Small intestine (tissue), 7 donors: ENCODE measurements around the gene PDE4D. TPM values are rescaled to one million over a fixed set of nuclear protein-coding genes. Genes with fewer than 3 reads are reported as not detected.
"Not testable (repeated sequence)": the region's sequence is repeated elsewhere in the genome, so short reads cannot be mapped to it uniquely, and the experiment has no call there.

Experiments used
- DNase-seq, 2 donors: peaks; one replicate each; pipeline versions ENCODE4 v3.0.0 to v3.0.0-alpha.2; 2013
- FAIRE-seq: peaks from 2 replicates; lab custom pipeline; 2012; peaks lifted over from hg19 to GRCh38; lab: Jason Lieb, UNC
- H3K27ac ChIP-seq, 3 donors: one replicate each; pipeline ENCODE4 v1.5.1; 2013; ENCODE audit warnings: low read length in 2 of 3, mild to moderate bottlenecking in 2 of 3, control low read depth in 1 of 3, inconsistent platforms in 1 of 3, low read depth in 1 of 3, moderate library complexity in 1 of 3
- H3K27me3 ChIP-seq, 3 donors: one replicate each; pipeline ENCODE4 v1.6.1; 2013; ENCODE audit warnings: low read length in 3 of 3, inconsistent platforms in 1 of 3; ENCODE audit not compliant: control insufficient read depth in 3 of 3, insufficient read depth in 3 of 3
- H3K36me3 ChIP-seq, 3 donors: one replicate each; pipeline ENCODE4 v1.6.1; 2013; ENCODE audit warnings: low read length in 3 of 3, inconsistent platforms in 1 of 3, low read depth in 1 of 3, mild to moderate bottlenecking in 1 of 3, moderate library complexity in 1 of 3; ENCODE audit not compliant: control insufficient read depth in 3 of 3, insufficient read depth in 2 of 3
- H3K4me1 ChIP-seq, 3 donors: one replicate each; pipeline ENCODE4 v1.6.1; 2013; ENCODE audit warnings: low read length in 2 of 3, inconsistent platforms in 1 of 3, low read depth in 1 of 3, mild to moderate bottlenecking in 1 of 3, moderate library complexity in 1 of 3; ENCODE audit not compliant: control insufficient read depth in 3 of 3, insufficient read depth in 2 of 3
- H3K4me3 ChIP-seq, 3 donors: one replicate each; pipeline ENCODE4 v1.5.1; 2013; ENCODE audit warnings: low read length in 3 of 3, control low read depth in 1 of 3, inconsistent platforms in 1 of 3, low read depth in 1 of 3, mild to moderate bottlenecking in 1 of 3, moderate library complexity in 1 of 3
- H3K9me3 ChIP-seq, 2 donors: one replicate each; pipeline ENCODE4 v1.6.1; 2013; ENCODE audit warnings: low read depth in 1 of 2, low read length in 1 of 2; ENCODE audit not compliant: control insufficient read depth in 2 of 2, insufficient read depth in 1 of 2
- WGBS, 3 donors: extraction: QIAGEN DNeasy Blood & Tissue Kit; methylation state at CpG; one replicate each; pipeline ENCODE4 v1.1.7; 2013; 5-methylcytosine and 5-hydroxymethylcytosine counted together
- polyA plus RNA-seq, 4 donors: library from polyadenylated mRNA; stranded (reverse) in 3 of 4; unstranded in 1 of 4; fragments of 200-250 nt in 3 of 4; fragments of 120-200 nt in 1 of 4; gene quantifications; one replicate each; pipeline versions ENCODE4 v1.2.1 to v1.2.3, GENCODE V29; 2013
- donor health status: healthy with polysubstance abuse.
- donor health status: control.
- donor health status: control.
- donor health status: Bipolar disorder and iron deficiency.
- donor health status: healthy.

PDE4D gene
- polyA plus RNA-seq, 4 donors: 2.9 to 16.2 (median 5.3) TPM

DNA sequence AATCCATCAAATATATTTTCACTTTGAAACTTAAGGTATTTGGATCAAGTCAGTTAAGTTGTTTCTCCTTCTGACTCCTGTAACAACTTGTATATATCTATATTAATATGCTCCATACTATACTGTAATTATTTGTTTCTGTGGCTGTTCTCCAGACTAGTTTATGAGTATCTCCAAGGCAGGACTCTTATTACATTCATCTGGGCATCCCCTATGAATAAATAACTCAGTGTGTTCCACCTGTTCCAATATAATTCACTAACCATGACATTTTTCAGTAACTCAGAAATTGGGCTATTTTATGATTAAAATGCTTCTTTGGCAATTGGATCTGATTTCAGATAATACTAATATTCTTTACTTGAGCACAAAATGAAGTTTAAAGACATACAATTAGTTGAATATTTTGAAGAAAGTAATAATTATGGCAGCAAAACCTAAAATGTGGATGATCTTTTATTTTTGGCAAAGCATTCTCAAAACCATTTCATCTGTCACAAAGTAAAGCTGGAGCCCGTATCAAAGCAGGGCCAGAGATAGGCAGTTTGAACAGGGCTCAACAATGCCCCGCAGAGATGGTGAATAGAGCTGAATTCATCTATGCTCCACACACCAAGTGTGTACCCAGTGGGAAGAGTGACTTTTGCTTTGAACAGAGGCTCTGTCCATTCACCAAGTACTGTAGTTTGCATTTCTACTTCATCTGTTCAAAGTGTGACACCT is 314.3 kb downstream of the PDE4D start:
- FAIRE-seq (no peak), DNase-seq (no peak)
- peaks cover 6 to 27% (median 7%) of the 10 kb centered on the region in 3 donors for H3K4me1 ChIP-seq
- no peak overlapping the region for H3K27ac ChIP-seq
- H3K4me3 ChIP-seq: no peak overlapping the region
- WGBS, 3 donors: 91 to 98% (median 93%) methylated on average over 2 of the region's 2 CpGs
- no peaks in the 10 kb centered on the region for H3K27me3 ChIP-seq
- no peaks in the 10 kb centered on the region for H3K9me3 ChIP-seq
- no peaks in the 10 kb centered on the region for H3K36me3 ChIP-seq

DNA sequence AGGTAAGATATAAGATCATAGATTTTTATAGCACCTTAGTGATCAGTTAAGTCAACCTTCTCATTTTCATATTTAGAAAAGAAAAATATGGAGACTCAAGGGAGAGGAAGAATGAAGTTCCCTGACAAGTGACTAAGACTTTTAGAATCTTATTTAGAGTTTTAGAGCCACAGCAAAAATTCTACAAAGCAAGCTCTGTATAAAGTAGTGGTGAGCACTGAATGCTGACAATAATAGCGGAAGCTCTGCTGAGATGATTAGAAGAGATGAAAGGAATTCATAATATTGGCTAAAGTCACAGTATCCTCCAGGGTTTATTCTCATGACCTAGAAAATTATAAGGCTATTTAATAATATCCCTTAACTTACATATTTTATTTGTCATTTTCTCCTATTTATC is 316.0 kb downstream of the PDE4D start:
- H3K27me3 ChIP-seq: no peaks in the 10 kb centered on the region
- no peak overlapping the region for H3K4me3 ChIP-seq
- no peaks in the 10 kb centered on the region for H3K9me3 ChIP-seq
- H3K4me1 ChIP-seq: peaks cover 0 to 14% (median 0%) of the 10 kb centered on the region in 3 donors
- 90 to 100% (median 94%) methylated on average over 1 of the region's 1 CpG for WGBS, 3 donors
- H3K36me3 ChIP-seq: no peaks in the 10 kb centered on the region
- FAIRE-seq: no peak
- no peak overlapping the region for H3K27ac ChIP-seq
- no peak for DNase-seq

DNA sequence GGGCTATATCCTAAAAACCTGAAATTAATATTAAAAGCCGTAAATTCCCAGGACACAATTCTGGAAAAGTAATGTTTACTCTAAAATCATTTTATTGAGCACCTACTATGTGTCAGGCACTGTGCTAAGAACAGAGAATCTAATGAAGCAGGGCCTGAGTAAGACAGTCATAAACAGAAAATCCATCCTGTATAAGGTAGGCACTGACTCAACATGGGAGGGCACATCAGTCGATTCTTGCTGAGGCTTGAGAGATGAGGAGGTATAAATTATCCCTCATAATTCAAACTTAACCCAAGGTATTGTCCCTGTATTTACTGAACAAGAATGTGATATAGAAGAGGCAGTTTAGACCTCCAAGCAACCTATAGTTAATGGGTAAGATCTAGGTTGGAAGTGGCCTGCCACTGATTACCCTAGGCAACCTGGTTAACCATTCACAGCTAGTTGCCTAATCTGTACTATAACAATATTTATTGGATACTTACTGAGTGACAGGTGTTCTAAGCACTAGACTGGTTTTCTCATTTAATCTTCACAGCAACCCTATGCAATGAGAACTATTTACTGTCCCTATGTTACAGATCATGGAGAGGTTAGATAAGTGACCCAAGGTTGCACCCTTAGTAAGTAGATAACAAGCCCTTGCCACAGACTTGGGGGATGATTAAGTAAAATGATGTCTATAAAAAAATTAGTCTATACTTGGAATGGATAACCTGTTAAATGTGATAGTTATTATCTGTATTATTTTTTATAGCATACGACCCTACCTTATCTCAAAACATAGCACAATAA is 317.7 kb downstream of the PDE4D start:
- Histone ChIP-seq H3K27ac (peak overlapping the region in 1 of 3 donors; percentile 19), H3K36me3 (no peaks in the 10 kb centered on the region), H3K9me3 (no peaks in the 10 kb centered on the region), H3K4me3 (no peak overlapping the region), H3K27me3 (no peaks in the 10 kb centered on the region), H3K4me1 (peaks cover 0 to 7% (median 0%) of the 10 kb centered on the region in 3 donors)
- FAIRE-seq: no peak
- DNase-seq: peak; percentile 68 to 84
- 45 to 73% (median 55%) methylated on average over 3 of the region's 3 CpGs for whole genome bisulfite sequencing, 3 donors

DNA sequence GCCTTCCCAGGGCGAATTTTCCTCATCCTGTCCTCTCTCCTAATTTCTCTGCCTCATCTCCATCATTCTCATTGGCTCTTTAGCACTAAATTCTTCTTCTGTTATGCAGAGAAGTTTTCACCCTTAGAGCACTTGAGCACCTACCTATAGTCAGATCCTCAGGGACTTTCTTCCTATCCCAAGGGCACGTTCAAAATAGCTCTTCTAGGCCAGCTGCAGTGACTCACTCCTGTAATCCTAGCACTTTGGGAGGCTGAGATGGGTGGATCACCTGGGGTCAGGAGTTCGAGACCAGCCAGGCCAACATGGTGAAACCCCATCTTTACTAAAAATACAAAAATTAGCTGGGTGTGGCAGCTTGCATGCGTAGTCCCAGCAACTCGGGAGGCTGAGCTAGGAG is 320.0 kb downstream of the PDE4D start:
- not testable (repeated sequence) for H3K4me1 ChIP-seq, H3K27me3 ChIP-seq, DNase-seq, H3K27ac ChIP-seq, H3K36me3 ChIP-seq, H3K9me3 ChIP-seq, H3K4me3 ChIP-seq, FAIRE-seq
- 83 to 92% (median 91%) methylated on average over 5 of the region's 5 CpGs for WGBS, 3 donors

DNA sequence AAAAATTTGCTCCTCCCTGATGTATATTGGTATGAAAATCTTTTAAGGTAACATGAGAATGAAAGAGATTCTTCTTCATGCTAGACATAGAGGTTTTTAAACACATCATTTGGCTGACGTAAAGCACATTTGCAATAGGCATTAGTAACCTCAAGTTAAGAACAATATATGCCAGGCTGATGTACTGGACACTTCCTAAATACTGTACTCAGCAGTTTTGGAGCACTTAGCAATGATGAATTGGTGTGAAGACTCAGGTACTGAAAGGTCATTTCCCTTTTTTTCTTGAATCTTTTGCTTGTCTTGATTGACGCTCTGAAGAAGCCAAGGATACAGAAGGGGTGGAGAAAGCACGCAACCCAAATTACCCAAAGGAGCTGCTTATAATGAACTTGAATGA is 322.5 kb downstream of the PDE4D start:
- no peaks in the 10 kb centered on the region for H3K9me3 ChIP-seq
- DNase-seq (no peak), FAIRE-seq (no peak)
- no peaks in the 10 kb centered on the region for H3K36me3 ChIP-seq
- 95 to 97% (median 96%) methylated on average over 3 of the region's 3 CpGs for WGBS, 3 donors
- H3K4me1 ChIP-seq: peaks cover 0 to 3% (median 0%) of the 10 kb centered on the region in 3 donors
- H3K27ac ChIP-seq: no peak overlapping the region
- H3K27me3 ChIP-seq: no peaks in the 10 kb centered on the region
- no peak overlapping the region for H3K4me3 ChIP-seq

DNA sequence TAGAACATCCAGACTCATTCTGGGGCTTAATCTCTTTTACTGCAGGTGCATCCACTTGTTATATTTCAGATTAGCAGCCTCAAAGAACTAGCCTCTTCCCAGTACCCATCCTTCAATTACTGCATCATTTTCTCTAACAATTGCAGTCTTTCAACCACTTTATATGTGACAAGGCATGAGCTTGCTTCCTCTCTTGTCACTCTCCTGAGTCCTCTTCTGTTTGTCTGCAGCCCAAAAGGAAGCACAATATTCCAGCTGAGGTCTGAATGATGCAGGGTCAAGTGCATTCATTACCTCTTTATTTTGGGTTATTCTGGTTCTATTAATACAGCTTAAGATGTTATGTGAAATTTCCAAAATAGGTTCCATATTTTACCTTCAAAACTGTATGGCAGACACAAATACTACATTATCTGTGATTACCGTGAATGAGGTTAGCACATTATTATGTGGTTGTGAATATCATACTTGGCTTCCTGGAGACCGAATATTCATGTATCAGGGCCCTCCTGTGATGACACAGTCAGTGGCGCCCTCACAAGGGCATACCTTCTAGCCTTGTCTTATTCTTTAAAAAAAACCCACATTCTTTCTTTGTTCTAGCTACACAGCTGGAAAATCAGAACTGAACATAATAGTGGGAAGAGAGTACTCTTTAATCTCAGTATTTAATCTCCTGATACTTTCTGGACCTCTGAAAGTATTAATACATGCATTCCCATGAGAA is 323.8 kb downstream of the PDE4D start:
- DNase-seq (no peak), FAIRE-seq (no peak)
- Histone ChIP-seq H3K4me3 (no peak overlapping the region), H3K27ac (no peak overlapping the region), H3K27me3 (no peaks in the 10 kb centered on the region), H3K4me1 (no peaks in the 10 kb centered on the region), H3K9me3 (no peaks in the 10 kb centered on the region), H3K36me3 (no peaks in the 10 kb centered on the region)
- WGBS, 3 donors: 41 to 55% (median 50%) methylated on average over 3 of the region's 3 CpGs

DNA sequence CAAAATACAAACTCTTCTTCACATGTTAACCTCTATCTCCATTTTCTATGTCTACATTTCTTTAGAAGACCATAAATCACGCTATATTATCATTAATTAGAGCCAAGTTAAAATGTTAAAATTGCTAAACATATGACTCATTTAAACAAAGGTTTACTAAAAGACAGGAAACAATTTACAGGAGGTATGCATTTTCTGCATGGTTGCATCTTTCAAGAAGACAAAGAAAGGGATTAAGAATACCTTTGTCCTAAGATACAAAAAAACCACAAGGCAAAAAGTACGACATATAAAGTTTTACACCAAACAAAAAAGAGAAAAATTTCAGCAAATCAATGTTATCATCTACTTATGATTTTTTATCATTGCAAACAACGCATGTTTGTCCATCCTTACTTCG is 324.4 kb downstream of the PDE4D start:
- no peaks in the 10 kb centered on the region for H3K9me3 ChIP-seq
- no peak for DNase-seq
- WGBS, 3 donors: 88 to 92% (median 91%) methylated on average over 4 of the region's 4 CpGs
- FAIRE-seq: no peak
- H3K27me3 ChIP-seq: no peaks in the 10 kb centered on the region
- H3K36me3 ChIP-seq: no peaks in the 10 kb centered on the region
- H3K27ac ChIP-seq: no peak overlapping the region
- no peak overlapping the region for H3K4me3 ChIP-seq
- no peaks in the 10 kb centered on the region for H3K4me1 ChIP-seq

DNA sequence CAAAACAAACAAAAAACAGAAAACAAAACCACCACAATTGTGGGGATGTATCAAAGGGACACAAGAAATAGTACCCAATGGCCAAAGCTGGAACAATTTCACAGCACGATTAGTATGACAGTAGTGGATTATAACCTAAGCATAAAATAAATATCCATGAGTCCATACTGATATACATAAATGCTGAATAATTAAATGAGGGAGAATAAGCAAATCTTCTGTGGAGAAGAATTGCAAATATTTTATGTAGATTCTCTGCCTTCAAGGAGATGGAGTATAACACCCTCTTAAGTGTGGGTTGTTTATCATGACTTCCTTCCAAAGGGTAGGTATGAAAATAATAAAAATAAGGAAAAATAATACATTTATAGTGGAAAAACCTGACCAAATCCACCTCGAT is 325.4 kb downstream of the PDE4D start:
- H3K27me3 ChIP-seq: no peaks in the 10 kb centered on the region
- H3K4me1 ChIP-seq: no peaks in the 10 kb centered on the region
- no peaks in the 10 kb centered on the region for H3K9me3 ChIP-seq
- H3K4me3 ChIP-seq: no peak overlapping the region
- WGBS, 3 donors: 75 to 93% (median 83%) methylated on average over 2 of the region's 2 CpGs
- DNase-seq: no peak
- FAIRE-seq: no peak
- no peak overlapping the region for H3K27ac ChIP-seq
- no peaks in the 10 kb centered on the region for H3K36me3 ChIP-seq
